Parathyroid adenoma (tissue), 2 donors: Measurements from ENCODE around the gene SLC2A6.

ENCODE experiments used
- H2AFZ ChIP-seq: fragments of 300-600 bp; sonication (generic); one replicate; pipeline ENCODE4 v1.7.0; 2017; ENCODE audit warnings: antibody characterized with exemption, mild to moderate bottlenecking
- H3K27ac ChIP-seq: fragments of 300-600 bp; sonication (generic); one replicate; pipeline ENCODE4 v1.7.0; 2017
- H3K27me3 ChIP-seq: fragments of 300-600 bp; sonication (generic); one replicate; pipeline ENCODE4 v1.7.0; 2017; ENCODE audit warnings: low read length; ENCODE audit not compliant: control insufficient read depth, insufficient read depth
- H3K36me3 ChIP-seq: fragments of 300-600 bp; sonication (generic); one replicate; pipeline ENCODE4 v1.7.0; 2017; ENCODE audit warnings: low read length; ENCODE audit not compliant: control insufficient read depth, insufficient read depth
- H3K4me1 ChIP-seq: fragments of 300-600 bp; sonication (generic); one replicate; pipeline ENCODE4 v1.7.0; 2017; ENCODE audit warnings: control low read depth
- H3K4me2 ChIP-seq: fragments of 300-600 bp; sonication (generic); one replicate; pipeline ENCODE4 v1.7.0; 2017; ENCODE audit warnings: low read length
- H3K4me3 ChIP-seq: fragments of 300-600 bp; sonication (generic); one replicate; pipeline ENCODE4 v1.7.0; 2017; ENCODE audit warnings: low read depth, low read length
- H3K79me2 ChIP-seq: fragments of 300-600 bp; sonication (generic); one replicate; pipeline ENCODE4 v1.7.0; 2017; ENCODE audit warnings: control low read depth
- H3K9ac ChIP-seq: fragments of 300-600 bp; sonication (generic); one replicate; pipeline ENCODE4 v1.7.0; 2017; ENCODE audit warnings: mild to moderate bottlenecking
- H3K9me3 ChIP-seq: fragments of 300-600 bp; sonication (generic); one replicate; pipeline ENCODE4 v1.7.0; 2017; ENCODE audit warnings: low read length; ENCODE audit not compliant: control insufficient read depth
- TF ChIP-seq, protein P1 (sequence below): fragments of 300-600 bp; sonication (generic); IDR thresholded peaks from one replicate; pipeline ENCODE4 v1.7.0; 2017; ENCODE audit warnings: antibody characterized with exemption, mild to moderate bottlenecking
- donor health status: primary hyperparathyroidism.

SLC2A6 gene

GRCh38 chr9:133522073-133522910 is 43.4 kb upstream of the SLC2A6 start:
- Histone ChIP-seq H3K79me2 (no peaks in the 10 kb centered on the region), H3K9ac (no peak overlapping the region), H3K27ac (no peak overlapping the region)

GRCh38 chr9:133521122-133522072 is 42.5 kb upstream of the SLC2A6 start:
- Histone ChIP-seq H3K9me3 (no peaks in the 10 kb centered on the region), H3K79me2 (no peaks in the 10 kb centered on the region), H3K36me3 (no peaks in the 10 kb centered on the region), H3K4me3 (no peak overlapping the region), H3K27ac (no peak overlapping the region), H3K27me3 (no peaks in the 10 kb centered on the region), H3K4me1 (no peaks in the 10 kb centered on the region), H2AFZ (no peak overlapping the region), H3K9ac (no peak overlapping the region), H3K4me2 (no peak overlapping the region)
- TF ChIP-seq, protein P1, sequence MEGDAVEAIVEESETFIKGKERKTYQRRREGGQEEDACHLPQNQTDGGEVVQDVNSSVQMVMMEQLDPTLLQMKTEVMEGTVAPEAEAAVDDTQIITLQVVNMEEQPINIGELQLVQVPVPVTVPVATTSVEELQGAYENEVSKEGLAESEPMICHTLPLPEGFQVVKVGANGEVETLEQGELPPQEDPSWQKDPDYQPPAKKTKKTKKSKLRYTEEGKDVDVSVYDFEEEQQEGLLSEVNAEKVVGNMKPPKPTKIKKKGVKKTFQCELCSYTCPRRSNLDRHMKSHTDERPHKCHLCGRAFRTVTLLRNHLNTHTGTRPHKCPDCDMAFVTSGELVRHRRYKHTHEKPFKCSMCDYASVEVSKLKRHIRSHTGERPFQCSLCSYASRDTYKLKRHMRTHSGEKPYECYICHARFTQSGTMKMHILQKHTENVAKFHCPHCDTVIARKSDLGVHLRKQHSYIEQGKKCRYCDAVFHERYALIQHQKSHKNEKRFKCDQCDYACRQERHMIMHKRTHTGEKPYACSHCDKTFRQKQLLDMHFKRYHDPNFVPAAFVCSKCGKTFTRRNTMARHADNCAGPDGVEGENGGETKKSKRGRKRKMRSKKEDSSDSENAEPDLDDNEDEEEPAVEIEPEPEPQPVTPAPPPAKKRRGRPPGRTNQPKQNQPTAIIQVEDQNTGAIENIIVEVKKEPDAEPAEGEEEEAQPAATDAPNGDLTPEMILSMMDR: no peak

More at GRCh38 chr9:133522073-133522910, 43.4 kb upstream of the SLC2A6 start:
- Histone ChIP-seq H3K27me3 (no peaks in the 10 kb centered on the region), H3K4me2 (no peak overlapping the region), H3K4me3 (no peak overlapping the region), H3K9me3 (no peaks in the 10 kb centered on the region), H2AFZ (no peak overlapping the region), H3K36me3 (no peaks in the 10 kb centered on the region), H3K4me1 (no peaks in the 10 kb centered on the region)
- TF ChIP-seq, protein P1: no peak

DNA sequence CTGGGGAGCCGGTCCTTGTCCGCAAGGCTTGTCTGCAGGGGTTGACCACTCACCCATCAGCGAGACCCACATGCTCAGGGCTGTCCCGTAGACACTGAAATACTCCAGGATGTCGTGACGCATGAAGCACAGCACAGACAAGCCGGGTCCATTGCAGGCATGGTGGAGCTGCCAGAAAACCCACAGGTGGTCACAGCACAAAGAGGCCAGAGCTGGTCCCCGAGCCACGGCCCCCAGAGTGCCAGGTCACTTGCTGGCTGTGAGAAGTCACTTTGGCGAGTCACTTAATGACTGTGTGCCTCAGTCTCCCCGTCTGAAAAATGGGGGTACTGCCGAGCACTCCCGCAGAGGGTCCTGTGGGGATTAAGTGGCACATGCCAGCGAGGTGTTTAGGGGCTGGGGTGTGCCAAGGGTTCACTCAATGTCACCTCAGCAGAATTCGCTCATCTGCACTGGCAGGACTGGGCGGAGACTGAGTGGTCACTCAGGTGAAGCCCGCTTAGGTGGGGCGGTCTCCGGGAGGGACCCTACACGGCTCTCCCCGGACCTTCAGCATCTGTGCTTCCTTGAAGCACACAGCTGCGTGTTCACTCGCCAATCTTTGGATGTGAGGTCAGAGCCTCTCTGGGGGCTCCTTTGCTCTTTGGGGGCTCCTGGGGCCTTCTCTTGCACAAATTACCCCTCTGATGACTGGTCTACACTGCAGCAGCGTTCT is 41.4 kb upstream of the SLC2A6 start:
- no peaks in the 10 kb centered on the region for H3K36me3 ChIP-seq
- no peaks in the 10 kb centered on the region for H3K27me3 ChIP-seq
- H2AFZ ChIP-seq: no peak overlapping the region
- no peak overlapping the region for H3K4me3 ChIP-seq
- no peak overlapping the region for H3K4me2 ChIP-seq
- no peak overlapping the region for H3K9ac ChIP-seq
- no peak overlapping the region for H3K27ac ChIP-seq
- TF ChIP-seq, protein P1: no peak
- no peaks in the 10 kb centered on the region for H3K4me1 ChIP-seq
- no peaks in the 10 kb centered on the region for H3K9me3 ChIP-seq
- no peaks in the 10 kb centered on the region for H3K79me2 ChIP-seq

DNA sequence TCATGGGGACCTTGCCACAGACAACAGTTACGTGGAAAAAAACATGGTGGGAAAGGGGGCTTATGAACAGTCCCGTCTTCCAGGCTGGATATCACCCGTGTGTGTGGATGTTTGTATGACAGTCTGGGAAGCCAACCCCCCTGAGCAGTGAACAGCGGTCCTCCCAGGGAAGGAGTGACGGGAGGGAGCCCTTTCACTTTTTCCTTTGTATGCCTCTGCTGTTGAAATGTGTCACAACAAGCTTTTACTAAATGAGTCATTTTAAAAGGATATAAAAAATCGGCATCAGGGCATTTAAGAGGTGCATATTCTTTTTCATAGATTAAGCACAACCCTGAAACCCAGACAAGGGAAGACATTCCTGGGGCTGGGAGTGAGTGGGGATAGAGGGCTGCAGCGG is 40.8 kb upstream of the SLC2A6 start:
- H3K27me3 ChIP-seq: no peaks in the 10 kb centered on the region
- H3K4me2 ChIP-seq: no peak overlapping the region
- no peak overlapping the region for H2AFZ ChIP-seq
- H3K36me3 ChIP-seq: no peaks in the 10 kb centered on the region
- TF ChIP-seq, protein P1: no peak
- no peak overlapping the region for H3K27ac ChIP-seq
- H3K4me3 ChIP-seq: no peak overlapping the region
- H3K9me3 ChIP-seq: no peaks in the 10 kb centered on the region
- H3K9ac ChIP-seq: no peak overlapping the region
- H3K79me2 ChIP-seq: no peaks in the 10 kb centered on the region
- no peaks in the 10 kb centered on the region for H3K4me1 ChIP-seq
